Renal pelvis (tissue), 4 donors: ENCODE data around the gene DNAJA3. TPM values are rescaled to one million over a fixed set of nuclear protein-coding genes. Genes with fewer than 3 reads are reported as not detected.
A peak's percentile ranks its signal among the peaks of the same experiment; 100 is the strongest.
"Not testable (repeated sequence)": the region's sequence is repeated elsewhere in the genome, so short reads cannot be mapped to it uniquely, and the experiment has no call there.

Experiments used
- DNase-seq: peaks from one replicate; pipeline ENCODE4 v3.0.0-alpha.2; 2013
- polyA plus RNA-seq, 3 donors: library from polyadenylated mRNA; unstranded; fragments of 120-200 nt; gene quantifications; one replicate each; pipeline ENCODE4 v1.2.1, GENCODE V29; 2013; ENCODE audit not compliant: insufficient read length in 3 of 3

DNAJA3 gene
- polyA plus RNA-seq, 3 donors = 37.6 to 48.6 (median 44.2) TPM

- no peak for DNase-seq
Observed at GRCh38 chr16:4385066-4385788, 40.4 kb upstream of the DNAJA3 start.

GRCh38 chr16:4385789-4386450 is 39.7 kb upstream of the DNAJA3 start:
- DNase-seq = no peak

GRCh38 chr16:4386451-4386805 is 39.2 kb upstream of the DNAJA3 start:
- no peak for DNase-seq

- DNase-seq = no peak
Observed at GRCh38 chr16:4386951-4387565, 38.6 kb upstream of the DNAJA3 start.

- DNase-seq = no peak
Observed at GRCh38 chr16:4387781-4388180, 37.9 kb upstream of the DNAJA3 start.

- DNase-seq = no peak
Observed at GRCh38 chr16:4388271-4389021, 37.2 kb upstream of the DNAJA3 start.

- no peak for DNase-seq
Observed at GRCh38 chr16:4389051-4389955, 36.4 kb upstream of the DNAJA3 start.

- DNase-seq = no peak
Observed at GRCh38 chr16:4390266-4391260, 35.1 kb upstream of the DNAJA3 start.

GRCh38 chr16:4391631-4392381 is 33.9 kb upstream of the DNAJA3 start:
- no peak for DNase-seq

- DNase-seq = peak; percentile 80
Observed at GRCh38 chr16:4392382-4393239, 33.1 kb upstream of the DNAJA3 start.

GRCh38 chr16:4393240-4393600 is 32.4 kb upstream of the DNAJA3 start:
- DNase-seq = no peak

GRCh38 chr16:4393850-4394249 is 31.8 kb upstream of the DNAJA3 start:
- not testable (repeated sequence) for DNase-seq

- no peak for DNase-seq
Observed at GRCh38 chr16:4395055-4395726, 30.5 kb upstream of the DNAJA3 start.

- no peak for DNase-seq
Observed at GRCh38 chr16:4399001-4399730, 26.5 kb upstream of the DNAJA3 start.

- DNase-seq = peak; percentile 70
Observed at GRCh38 chr16:4401094-4401501, 24.6 kb upstream of the DNAJA3 start.

- DNase-seq = no peak
Observed at GRCh38 chr16:4401510-4401909, 24.2 kb upstream of the DNAJA3 start.
